ENCODE data around the gene SPARCL1. TPM values are rescaled to one million over a fixed set of nuclear protein-coding genes. Genes with fewer than 3 reads are reported as not detected.

Gene SPARCL1
- polyA plus RNA-seq, 2 of the 4 experiments (the other 2 are of a cell fraction): not detected

GRCh38 chr4:87442889-87443288, 86.3 kb downstream of the SPARCL1 start:
- Histone ChIP-seq H3K4me2 (no peak overlapping the region), H3K4me1 (no peaks in the 10 kb centered on the region), H3K4me3 (no peak overlapping the region), H3K27ac (no peak overlapping the region), H3K9me3 (no peaks in the 10 kb centered on the region)
- no peak for DNase-seq (ENCODE audit: low read depth in 1 of 2, low spot score in 1 of 2)
- FAIRE-seq: no peak
- CTCF ChIA-PET: interaction anchor here (1.0 kb wide), 2 partner anchors 11 to 67 kb away, joined by 3 read pairs; no protein-coding TSS in a partner anchor
- ATAC-seq: no peak
- 84% methylated on average over 3 of the region's 3 CpGs for WGBS (ENCODE audit: missing lambda C conversion rate)
- TF ChIP-seq HOXA7 (CRISPR knock-in tag; IDR thresholded peaks at IDR 0.05): no peak
- no peak for TF ChIP-seq E2F6 (IDR thresholded peaks at IDR 0.05; ENCODE audit: borderline replicate concordance, low read depth)
- no peak for TF ChIP-seq MAZ (IDR thresholded peaks at IDR 0.05; ENCODE audit: borderline replicate concordance, low read depth, low read length)
- POLR2A ChIA-PET: no interaction called here

- DNase-seq (ENCODE audit: low read depth in 1 of 2, low spot score in 1 of 2) (no peak), ATAC-seq (no peak), FAIRE-seq (no peak)
- Histone ChIP-seq H3K4me2 (no peak overlapping the region), H3K4me1 (no peaks in the 10 kb centered on the region), H3K9me3 (no peaks in the 10 kb centered on the region), H3K4me3 (no peak overlapping the region), H3K27ac (no peak overlapping the region)
- 85% methylated on average over 2 of the region's 2 CpGs for WGBS (ENCODE audit: missing lambda C conversion rate)
- POLR2A ChIA-PET: no interaction called here
- CTCF ChIA-PET: no interaction called here
- TF ChIP-seq RNF2 (IDR thresholded peaks at IDR 0.05; ENCODE audit: borderline replicate concordance, low read depth) (no peak), HOXB5 (CRISPR knock-in tag; IDR thresholded peaks at IDR 0.05) (no peak), ZNF302 (CRISPR knock-in tag; IDR thresholded peaks at IDR 0.05) (no peak), FOSL2 (IDR thresholded peaks at IDR 0.05) (no peak), FOSL2 (CRISPR knock-in tag; IDR thresholded peaks at IDR 0.05) (no peak), JUN (IDR thresholded peaks at IDR 0.05) (no peak)
Measured at GRCh38 chr4:87433342-87433741, 95.8 kb downstream of the SPARCL1 start.

- no peak for FAIRE-seq
- Histone ChIP-seq H3K9me3 (no peaks in the 10 kb centered on the region), H3K4me1 (peaks cover 3% of the 10 kb centered on the region; the same call in 1 of the 3 replicates), H3K4me2 (no peak overlapping the region), H3K4me3 (no peak overlapping the region), H3K27ac (no peak overlapping the region)
- no peak for ATAC-seq
- no peak for DNase-seq (ENCODE audit: low read depth in 1 of 2, low spot score in 1 of 2)
- WGBS (ENCODE audit: missing lambda C conversion rate): 87% methylated on average over 2 of the region's 2 CpGs
- CTCF ChIA-PET: no interaction called here
- TF ChIP-seq RCOR1 (IDR thresholded peaks at IDR 0.05; ENCODE audit: low read depth, low read length): no peak
- no peak for TF ChIP-seq TP53 (CRISPR knock-in tag; IDR thresholded peaks at IDR 0.05)
- TF ChIP-seq POLR2A (IDR thresholded peaks at IDR 0.05; ENCODE audit: low read length): no peak
- no peak for TF ChIP-seq NFE2L2 (conservative IDR thresholded peaks at IDR 0.05; ENCODE audit: low read length)
- no peak for TF ChIP-seq CBX2 (IDR thresholded peaks at IDR 0.05; ENCODE audit: borderline replicate concordance, low read depth)
- POLR2A ChIA-PET: no interaction called here
Measured at GRCh38 chr4:87430038-87430437, 99.1 kb downstream of the SPARCL1 start.

- ChIA-PET POLR2A (no interaction called here), CTCF (no interaction called here)
- TF ChIP-seq RNF2 (IDR thresholded peaks at IDR 0.05; ENCODE audit: borderline replicate concordance, low read depth) (no peak), EP300 (IDR thresholded peaks at IDR 0.05) (no peak), MYC (IDR thresholded peaks at IDR 0.05; ENCODE audit: borderline replicate concordance, low read length) (no peak), HES2 (IDR thresholded peaks at IDR 0.05) (no peak), REST (IDR thresholded peaks at IDR 0.05) (no peak), CBX8 (IDR thresholded peaks at IDR 0.05) (no peak), NR3C1 (IDR thresholded peaks at IDR 0.05) (no peak), MAX (IDR thresholded peaks at IDR 0.05) (no peak), BCL3 (IDR thresholded peaks at IDR 0.05) (no peak), RFX5 (IDR thresholded peaks at IDR 0.05) (no peak), HOXA7 (CRISPR knock-in tag; IDR thresholded peaks at IDR 0.05) (no peak), KDM5A (IDR thresholded peaks at IDR 0.05) (no peak), ZFP36 (IDR thresholded peaks at IDR 0.05; ENCODE audit: borderline replicate concordance, partially characterized antibody) (no peak)
- FAIRE-seq (no peak), ATAC-seq (no peak), DNase-seq (ENCODE audit: low read depth in 1 of 2, low spot score in 1 of 2) (no peak)
- Histone ChIP-seq H3K9me3 (no peaks in the 10 kb centered on the region), H3K27ac (no peak overlapping the region), H3K4me2 (no peak overlapping the region), H3K4me3 (no peak overlapping the region), H3K4me1 (peaks cover 14% of the 10 kb centered on the region; the same call in 2 of the 3 replicates)
- WGBS (ENCODE audit: missing lambda C conversion rate): 93% methylated on average over 6 of the region's 6 CpGs
Measured at GRCh38 chr4:87428979-87429378, 100.2 kb downstream of the SPARCL1 start.

Data from A549 (cell line).